Measurements from ENCODE around the gene HTRA1. TPM values are rescaled to one million over a fixed set of nuclear protein-coding genes. Genes with fewer than 3 reads are reported as not detected.

HTRA1 gene
- total RNA-seq, result 100 to 1,000 TPM in 1 of 8 experiments, 10 to 100 TPM in 2, 1 to 10 TPM in 3, under 1 TPM in 2; 0.55 to 186 (median 5.3) TPM

- no CpG with 5 or more reads among the region's 56 CpGs for WGBS, 10 experiments
- in situ Hi-C loops (cut with MboI; ENCODE audit: low pct_unique_long_range_greater_than_20kb in 2 of 9, low sequenced_read_pairs in 9 of 9, unreplicated experiment in 9 of 9), result no loop called here
Observed at GRCh38 chr10:122461367-122461728, at the start of gene HTRA1. HTRA1 (plus strand) TSS chr10:122461553; CDS start chr10:122461653, 100 bp downstream.

GRCh38 chr10:122413327-122413726 is 48.0 kb upstream of the HTRA1 start:
- no peak overlapping the region for H3K4me3 ChIP-seq
- ATAC-seq (replicated peaks in 6 of 8), result no peak
- H3K27ac ChIP-seq, result no peak overlapping the region
- no peaks in the 10 kb centered on the region for H3K4me1 ChIP-seq (replicated peaks in 1 of 2)
- in situ Hi-C loops (cut with MboI; ENCODE audit: low pct_unique_long_range_greater_than_20kb in 2 of 9, low sequenced_read_pairs in 9 of 9, unreplicated experiment in 9 of 9), result no loop called here

More at GRCh38 chr10:122461367-122461728, at the start of gene HTRA1:
- peaks cover 7 to 12% of the 10 kb centered on the region in 2 donors for H3K4me1 ChIP-seq (replicated peaks in 1 of 2)
- no peak within 1 kb of the TSS for H3K27ac ChIP-seq
- H3K4me3 ChIP-seq, result peak within 1 kb of the TSS; percentile 45 to 59 (median 49)
- peak; percentile 61 to 84 (median 80) for ATAC-seq (replicated peaks in 6 of 8)

GRCh38 chr10:122417667-122418066 is 43.7 kb upstream of the HTRA1 start:
- in situ Hi-C loops (cut with MboI; ENCODE audit: low pct_unique_long_range_greater_than_20kb in 2 of 9, low sequenced_read_pairs in 9 of 9, unreplicated experiment in 9 of 9), result no loop called here

GRCh38 chr10:122419016-122419415 is 42.3 kb upstream of the HTRA1 start:
- Histone ChIP-seq H3K27ac (no peak overlapping the region), H3K4me3 (no peak overlapping the region), H3K4me1 (replicated peaks in 1 of 2) (no peaks in the 10 kb centered on the region)
- WGBS, 10 experiments, result 33 to 70% (median 60%) methylated on average over 1 of the region's 1 CpG; no CpG with 5 or more reads in 5 of the 10 experiments
- ATAC-seq (replicated peaks in 6 of 8), result no peak
- in situ Hi-C loops (cut with MboI; ENCODE audit: low pct_unique_long_range_greater_than_20kb in 2 of 9, low sequenced_read_pairs in 9 of 9, unreplicated experiment in 9 of 9), result no loop called here

More at GRCh38 chr10:122417667-122418066, 43.7 kb upstream of the HTRA1 start:
- no peak overlapping the region for H3K27ac ChIP-seq
- H3K4me3 ChIP-seq, result no peak overlapping the region
- H3K4me1 ChIP-seq (replicated peaks in 1 of 2), result no peaks in the 10 kb centered on the region
- peak in 1 of 8 experiments; percentile 65 for ATAC-seq (replicated peaks in 6 of 8)
- 60 to 100% (median 100%) methylated on average over 1 to 2 of the region's 2 CpGs; no CpG with 5 or more reads in 1 of the 10 experiments for WGBS, 10 experiments

- Histone ChIP-seq H3K4me1 (replicated peaks in 1 of 2) (no peaks in the 10 kb centered on the region), H3K4me3 (no peak overlapping the region), H3K27ac (no peak overlapping the region)
- ATAC-seq (replicated peaks in 6 of 8), result peak in 3 of 8 experiments; percentile 36 to 83 (median 65)
- in situ Hi-C loops (cut with MboI; ENCODE audit: low pct_unique_long_range_greater_than_20kb in 2 of 9, low sequenced_read_pairs in 9 of 9, unreplicated experiment in 9 of 9), result no loop called here
- 11 to 100% (median 67%) methylated on average over 1 to 3 of the region's 3 CpGs; no CpG with 5 or more reads in 1 of the 10 experiments for WGBS, 10 experiments
Observed at GRCh38 chr10:122419876-122420623, 41.3 kb upstream of the HTRA1 start.

- H3K4me3 ChIP-seq, result no peak overlapping the region
- in situ Hi-C loops (cut with MboI; ENCODE audit: low pct_unique_long_range_greater_than_20kb in 2 of 9, low sequenced_read_pairs in 9 of 9, unreplicated experiment in 9 of 9), result no loop called here
- H3K27ac ChIP-seq, result no peak overlapping the region
- no peaks in the 10 kb centered on the region for H3K4me1 ChIP-seq (replicated peaks in 1 of 2)
- 60 to 90% (median 86%) methylated on average over 1 to 3 of the region's 3 CpGs; no CpG with 5 or more reads in 5 of the 10 experiments for WGBS, 10 experiments
- ATAC-seq (replicated peaks in 6 of 8), result no peak
Observed at GRCh38 chr10:122420624-122421007, 40.7 kb upstream of the HTRA1 start.

- in situ Hi-C loops (cut with MboI; ENCODE audit: low pct_unique_long_range_greater_than_20kb in 2 of 9, low sequenced_read_pairs in 9 of 9, unreplicated experiment in 9 of 9), result no loop called here
- ATAC-seq (replicated peaks in 6 of 8), result peak in 1 of 8 experiments; percentile 21
- no peak overlapping the region for H3K4me3 ChIP-seq
- no peaks in the 10 kb centered on the region for H3K4me1 ChIP-seq (replicated peaks in 1 of 2)
- WGBS, 10 experiments, result 0 to 95% (median 80%) methylated on average over 1 to 3 of the region's 3 CpGs
- H3K27ac ChIP-seq, result no peak overlapping the region
Observed at GRCh38 chr10:122421054-122421625, 40.2 kb upstream of the HTRA1 start.

GRCh38 chr10:122421742-122422141 is 39.6 kb upstream of the HTRA1 start:
- in situ Hi-C loops (cut with MboI; ENCODE audit: low pct_unique_long_range_greater_than_20kb in 2 of 9, low sequenced_read_pairs in 9 of 9, unreplicated experiment in 9 of 9), result no loop called here
- no peak for ATAC-seq (replicated peaks in 6 of 8)
- no peak overlapping the region for H3K4me3 ChIP-seq
- no peaks in the 10 kb centered on the region for H3K4me1 ChIP-seq (replicated peaks in 1 of 2)
- H3K27ac ChIP-seq, result no peak overlapping the region

- in situ Hi-C loops (cut with MboI; ENCODE audit: low pct_unique_long_range_greater_than_20kb in 2 of 9, low sequenced_read_pairs in 9 of 9, unreplicated experiment in 9 of 9), result no loop called here
- no peak overlapping the region for H3K27ac ChIP-seq
- ATAC-seq (replicated peaks in 6 of 8), result no peak
Observed at GRCh38 chr10:122422266-122422989, 38.9 kb upstream of the HTRA1 start.

GRCh38 chr10:122424059-122424458 is 37.3 kb upstream of the HTRA1 start:
- 79 to 100% (median 100%) methylated on average over 1 to 2 of the region's 2 CpGs; no CpG with 5 or more reads in 1 of the 10 experiments for WGBS, 10 experiments
- Histone ChIP-seq H3K4me3 (no peak overlapping the region), H3K4me1 (replicated peaks in 1 of 2) (no peaks in the 10 kb centered on the region), H3K27ac (no peak overlapping the region)
- in situ Hi-C loops (cut with MboI; ENCODE audit: low pct_unique_long_range_greater_than_20kb in 2 of 9, low sequenced_read_pairs in 9 of 9, unreplicated experiment in 9 of 9), result no loop called here
- ATAC-seq (replicated peaks in 6 of 8), result no peak

More at GRCh38 chr10:122422266-122422989, 38.9 kb upstream of the HTRA1 start:
- H3K4me3 ChIP-seq, result no peak overlapping the region
- 47 to 98% (median 82%) methylated on average over 1 to 5 of the region's 5 CpGs; no CpG with 5 or more reads in 2 of the 10 experiments for WGBS, 10 experiments
- no peaks in the 10 kb centered on the region for H3K4me1 ChIP-seq (replicated peaks in 1 of 2)

GRCh38 chr10:122426829-122427228 is 34.5 kb upstream of the HTRA1 start:
- Histone ChIP-seq H3K4me3 (no peak overlapping the region), H3K27ac (no peak overlapping the region), H3K4me1 (replicated peaks in 1 of 2) (no peaks in the 10 kb centered on the region)
- ATAC-seq (replicated peaks in 6 of 8), result peak in 1 of 8 experiments; percentile 36
- in situ Hi-C loops (cut with MboI; ENCODE audit: low pct_unique_long_range_greater_than_20kb in 2 of 9, low sequenced_read_pairs in 9 of 9, unreplicated experiment in 9 of 9), result loop anchor here in 5 of 9 experiments (25.0 kb wide), 3 partner anchors 90 to 140 kb away; no protein-coding TSS in a partner anchor
- WGBS, 10 experiments, result 64 to 88% (median 83%) methylated on average over 1 to 6 of the region's 6 CpGs; no CpG with 5 or more reads in 2 of the 10 experiments

- WGBS, 10 experiments, result 47 to 100% (median 89%) methylated on average over 1 to 2 of the region's 2 CpGs
- Histone ChIP-seq H3K4me3 (no peak overlapping the region), H3K27ac (no peak overlapping the region), H3K4me1 (replicated peaks in 1 of 2) (no peaks in the 10 kb centered on the region)
- no peak for ATAC-seq (replicated peaks in 6 of 8)
- in situ Hi-C loops (cut with MboI; ENCODE audit: low pct_unique_long_range_greater_than_20kb in 2 of 9, low sequenced_read_pairs in 9 of 9, unreplicated experiment in 9 of 9), result loop anchor here in 5 of 9 experiments (25.0 kb wide), 3 partner anchors 90 to 140 kb away; no protein-coding TSS in a partner anchor
Observed at GRCh38 chr10:122427280-122427679, 34.1 kb upstream of the HTRA1 start.

Measured in motor neuron (in vitro differentiated cells).